Daoy (cell line): Measurements from ENCODE around the gene KNG1. TPM values are rescaled to one million over a fixed set of nuclear protein-coding genes. Genes with fewer than 3 reads are reported as not detected.
A peak's percentile ranks its signal among the peaks of the same experiment; 100 is the strongest.
"Not testable (repeated sequence)": the region's sequence is repeated elsewhere in the genome, so short reads cannot be mapped to it uniquely, and the experiment has no call there.

Experiments used
- DNase-seq: peaks from one replicate; pipeline ENCODE4 v3.0.0-alpha.2; 2015; ENCODE audit warnings: low read depth
- total RNA-seq: library from RNA; depleted of rRNA; stranded (reverse); fragments of >200 nt; shearing (Covaris generic); gene quantifications from 2 replicates; pipeline ENCODE4 v1.2.3, GENCODE V29; 2014

The KNG1 gene
- total RNA-seq, 1 experiment from 2014 or later, result not detected

GRCh38 chr3:186708983-186709679 is 8.0 kb upstream of the KNG1 start:
- DNase-seq, result no peak

- not testable (repeated sequence) for DNase-seq
Observed at GRCh38 chr3:186710694-186711093, 6.5 kb upstream of the KNG1 start.

- no peak for DNase-seq
Observed at GRCh38 chr3:186713499-186713898, 3.7 kb upstream of the KNG1 start.

- DNase-seq, result no peak
Observed at GRCh38 chr3:186719945-186720739, 3.0 kb downstream of the KNG1 start.

GRCh38 chr3:186722457-186722856 is 5.3 kb downstream of the KNG1 start:
- peak; percentile 22 for DNase-seq

GRCh38 chr3:186724911-186725310 is 7.8 kb downstream of the KNG1 start:
- no peak for DNase-seq

- no peak for DNase-seq
Observed at GRCh38 chr3:186732169-186732766, 15.1 kb downstream of the KNG1 start.

GRCh38 chr3:186742618-186743380 is 25.6 kb downstream of the KNG1 start:
- no peak for DNase-seq

GRCh38 chr3:186743666-186744065 is 26.5 kb downstream of the KNG1 start:
- no peak for DNase-seq

- peak; percentile 77 for DNase-seq
Observed at GRCh38 chr3:186746008-186746407, 28.8 kb downstream of the KNG1 start.

- no peak for DNase-seq
Observed at GRCh38 chr3:186750316-186750715, 33.2 kb downstream of the KNG1 start.

GRCh38 chr3:186751480-186751879 is 34.3 kb downstream of the KNG1 start:
- DNase-seq, result no peak

GRCh38 chr3:186754006-186754405 is 36.8 kb downstream of the KNG1 start:
- DNase-seq, result no peak

GRCh38 chr3:186754871-186755270 is 37.7 kb downstream of the KNG1 start:
- no peak for DNase-seq

- DNase-seq, result no peak
Observed at GRCh38 chr3:186757214-186757613, 40.1 kb downstream of the KNG1 start.

- DNase-seq, result no peak
Observed at GRCh38 chr3:186757686-186758220, 40.6 kb downstream of the KNG1 start.

GRCh38 chr3:186759231-186759930 is 42.2 kb downstream of the KNG1 start:
- DNase-seq, result no peak

GRCh38 chr3:186760141-186760833 is 43.1 kb downstream of the KNG1 start:
- peak; percentile 17 for DNase-seq

GRCh38 chr3:186760897-186761447 is 43.8 kb downstream of the KNG1 start:
- DNase-seq, result no peak

GRCh38 chr3:186772281-186772694 is 55.1 kb downstream of the KNG1 start:
- DNase-seq, result no peak
